HG03558 (cell line): Measurements from ENCODE around the gene PPP2R2B.

Experiments used
- ATAC-seq: cut with Tn5 transposase; IDR thresholded peaks from one replicate; pipeline ENCODE4 v1.9.1; 2021; ENCODE audit warnings: moderate number of reproducible peaks; ENCODE audit not compliant: unreplicated experiment; ENCODE audit errors: extremely low read depth

PPP2R2B gene

GRCh38 chr5:146889169-146889568 lies 10.6 kb upstream of the PPP2R2B start:
- no peak for ATAC-seq

GRCh38 chr5:146888351-146888978 lies 9.9 kb upstream of the PPP2R2B start:
- ATAC-seq = no peak

- no peak for ATAC-seq
Observed at GRCh38 chr5:146884066-146884626, 5.6 kb upstream of the PPP2R2B start.

- ATAC-seq = no peak
Observed at GRCh38 chr5:146883511-146883910, 5.0 kb upstream of the PPP2R2B start.

GRCh38 chr5:146880966-146881365 lies 2.4 kb upstream of the PPP2R2B start:
- ATAC-seq = no peak

GRCh38 chr5:146877783-146878475 lies 628 bp downstream of the PPP2R2B start:
- ATAC-seq = no peak

- ATAC-seq = no peak
Observed at GRCh38 chr5:146877178-146877681, 1.3 kb downstream of the PPP2R2B start.

GRCh38 chr5:146873186-146873917 lies 5.2 kb downstream of the PPP2R2B start:
- ATAC-seq = no peak

GRCh38 chr5:146872188-146872587 lies 6.4 kb downstream of the PPP2R2B start:
- no peak for ATAC-seq

GRCh38 chr5:146867996-146868708 lies 10.4 kb downstream of the PPP2R2B start:
- ATAC-seq = no peak

GRCh38 chr5:146866263-146866662 lies 12.3 kb downstream of the PPP2R2B start:
- ATAC-seq = no peak

- ATAC-seq = no peak
Observed at GRCh38 chr5:146862641-146863040, 15.9 kb downstream of the PPP2R2B start.

GRCh38 chr5:146860213-146860893 lies 18.2 kb downstream of the PPP2R2B start:
- no peak for ATAC-seq

GRCh38 chr5:146852089-146852488 lies 26.5 kb downstream of the PPP2R2B start:
- no peak for ATAC-seq

- ATAC-seq = no peak
Observed at GRCh38 chr5:146851133-146851532, 27.4 kb downstream of the PPP2R2B start.

GRCh38 chr5:146849694-146850303 lies 28.8 kb downstream of the PPP2R2B start:
- no peak for ATAC-seq

- no peak for ATAC-seq
Observed at GRCh38 chr5:146848133-146848532, 30.4 kb downstream of the PPP2R2B start.

- ATAC-seq = no peak
Observed at GRCh38 chr5:146840016-146840415, 38.5 kb downstream of the PPP2R2B start.

- no peak for ATAC-seq
Observed at GRCh38 chr5:146836226-146836842, 42.2 kb downstream of the PPP2R2B start.
